Measurements from ENCODE around the gene GAL.

The GAL gene

DNA sequence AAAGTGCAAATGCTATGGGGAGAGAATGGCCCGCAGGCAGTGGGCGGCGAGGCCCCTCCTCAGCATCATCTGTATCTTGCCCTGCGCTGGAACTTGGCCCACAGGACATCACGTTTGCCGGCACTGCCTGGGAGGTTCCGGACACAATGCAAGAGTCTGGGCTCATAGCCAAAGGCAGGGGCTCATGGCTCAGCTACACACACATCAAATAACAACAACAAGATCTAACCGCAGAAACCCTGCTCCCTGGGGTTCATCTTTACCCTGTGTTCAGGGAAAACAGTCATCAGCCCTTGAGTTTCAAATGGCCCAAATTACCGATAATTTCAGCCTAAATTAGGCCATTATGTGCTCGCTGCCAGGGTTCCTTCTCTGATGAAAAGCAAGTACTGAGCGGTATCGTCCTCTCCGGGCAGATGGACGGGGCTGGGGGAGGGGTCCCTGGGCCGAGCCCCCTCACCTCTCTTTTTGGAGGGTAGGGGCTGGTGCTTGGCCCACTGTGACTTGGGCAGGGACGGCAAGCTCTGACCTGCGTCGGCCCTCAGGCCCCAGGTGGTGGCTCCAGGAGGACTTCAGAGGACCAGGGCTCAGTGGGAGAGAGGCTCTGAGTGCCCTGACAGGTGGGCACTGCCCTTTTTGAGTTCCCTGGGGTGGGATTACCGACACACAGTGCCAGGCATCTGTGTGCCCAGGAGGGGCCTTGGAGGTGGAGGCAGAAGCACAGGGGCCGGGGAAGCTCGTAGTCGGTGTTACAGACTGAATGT lies 25.0 kb upstream of the GAL start:
- peak; percentile 76 to 86 for DNase-seq

DNA sequence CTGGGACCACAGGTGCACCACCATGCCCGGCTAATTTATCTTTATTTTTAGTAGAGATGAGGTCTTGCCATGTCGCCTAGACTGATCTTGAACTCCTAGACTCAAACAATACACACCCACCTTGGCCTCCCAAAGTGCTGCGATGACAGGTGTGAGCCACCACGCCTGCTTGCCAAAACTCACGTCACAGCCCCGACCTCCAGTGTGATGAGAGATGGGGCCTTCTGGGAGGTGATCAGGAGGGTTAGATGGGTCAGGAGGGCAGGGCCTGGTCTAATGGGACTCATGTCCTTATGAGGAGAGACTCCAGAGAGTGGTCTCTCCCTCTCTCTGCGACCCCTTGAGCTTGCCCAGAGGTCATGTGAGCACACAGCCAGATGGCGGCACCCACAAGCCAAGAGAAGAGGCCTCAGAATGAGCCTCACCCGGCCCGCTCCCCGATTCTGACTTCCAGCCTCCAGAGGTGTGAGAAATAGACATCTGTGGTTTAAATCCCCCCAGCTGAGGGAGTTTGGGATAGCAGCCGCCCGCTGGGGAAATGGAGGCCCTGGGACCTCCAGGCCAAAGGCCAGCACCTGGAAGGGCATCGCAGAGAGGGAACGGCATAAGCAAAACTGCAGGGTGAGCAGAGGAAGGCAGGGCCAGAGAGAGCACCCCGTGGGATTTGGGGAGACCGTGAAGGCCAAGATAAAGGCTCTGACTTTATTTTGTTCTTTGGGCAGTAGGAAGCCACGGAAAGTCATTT lies 24.1 kb upstream of the GAL start:
- DNase-seq = no peak

DNA sequence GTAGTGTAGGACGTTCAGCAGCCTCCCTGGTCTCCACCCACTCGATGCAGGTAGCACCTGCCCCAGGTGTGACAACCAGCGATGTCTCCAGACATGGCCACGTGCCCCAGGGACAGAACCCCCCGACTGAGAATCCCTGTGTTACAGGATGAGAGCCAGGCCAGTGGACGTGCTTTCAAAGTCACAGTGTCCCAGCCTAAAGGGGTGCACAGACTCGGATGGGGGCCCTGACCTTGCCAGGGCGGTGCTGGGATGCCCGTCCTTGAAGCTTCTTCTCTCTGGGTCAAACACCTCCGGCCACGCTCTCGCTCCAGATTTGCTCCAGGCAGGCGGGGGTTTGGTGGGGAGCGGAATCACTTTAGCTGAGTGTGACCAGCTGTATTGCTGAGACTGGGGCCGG lies 23.3 kb upstream of the GAL start:
- no peak for DNase-seq

DNA sequence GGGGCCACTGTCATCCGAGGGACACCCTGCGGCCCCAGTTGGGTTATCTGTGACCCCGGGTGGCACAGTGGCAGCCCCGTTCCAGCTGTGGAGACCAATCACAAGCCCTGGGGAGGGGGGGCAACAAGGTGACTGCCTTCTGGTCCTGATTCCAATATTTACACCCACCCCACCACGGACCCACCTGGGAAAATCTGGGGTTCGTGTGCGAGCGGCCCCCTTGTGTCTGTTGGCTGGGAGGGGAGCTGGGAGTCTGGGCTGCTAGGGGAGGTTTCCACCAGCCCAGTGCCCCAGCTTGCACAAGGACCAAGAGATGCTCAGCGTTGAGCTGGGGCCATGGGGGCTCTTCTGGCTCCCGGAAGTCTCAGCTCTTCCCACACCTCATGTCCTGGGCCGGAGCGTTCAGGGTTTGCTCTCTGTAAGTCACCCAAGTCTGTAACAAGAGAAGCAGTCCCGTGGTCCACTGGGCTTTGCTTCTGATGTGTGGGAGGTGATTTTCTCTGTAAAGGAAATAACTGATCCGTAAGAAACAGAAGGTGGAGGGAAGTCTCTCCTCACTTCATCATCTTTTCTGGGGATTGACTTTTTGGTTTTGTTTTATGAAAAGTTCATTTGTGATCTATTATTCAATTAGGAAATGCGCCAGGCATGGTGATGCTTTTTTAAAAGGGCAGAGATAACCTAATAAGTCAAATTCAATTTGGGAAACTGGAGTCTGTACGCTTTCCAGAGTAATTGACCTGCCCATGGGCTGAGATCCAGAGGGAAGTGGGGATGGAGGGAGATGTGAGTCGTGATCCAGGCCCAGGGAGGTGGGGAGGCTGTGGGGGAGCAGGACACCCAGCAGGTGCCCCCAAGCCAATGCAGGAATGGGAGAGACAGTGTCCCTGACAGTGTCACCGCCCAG lies 22.4 kb upstream of the GAL start:
- no peak for DNase-seq

DNA sequence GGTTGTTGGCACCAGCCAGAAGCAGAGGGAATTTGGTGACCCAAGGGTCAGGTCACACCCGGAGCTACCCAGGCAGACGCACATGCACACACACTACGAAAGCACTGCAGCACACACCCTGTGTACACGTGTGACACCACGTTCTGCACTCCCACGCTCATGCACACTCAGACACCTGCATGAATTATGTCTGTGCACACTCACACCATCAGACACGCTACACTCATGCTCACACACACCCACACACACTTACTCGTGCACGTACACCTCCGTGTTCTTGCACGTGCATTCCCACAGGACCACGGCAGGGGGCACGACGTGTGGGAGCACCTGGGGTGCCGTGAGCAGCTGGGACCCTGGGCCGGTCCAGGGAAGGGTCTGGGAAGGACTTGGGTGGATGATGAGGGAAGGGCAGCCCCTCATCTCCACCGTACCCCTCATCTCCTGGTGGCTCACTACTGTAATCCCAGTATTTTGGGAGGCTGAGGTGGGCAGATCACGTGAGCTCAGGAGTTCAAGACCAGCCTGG lies 20.8 kb upstream of the GAL start:
- DNase-seq = no peak

GRCh38 chr11:68664141-68664540 lies 20.2 kb upstream of the GAL start:
- no peak for DNase-seq

- DNase-seq = no peak
Measured at GRCh38 chr11:68664906-68665305, 19.4 kb upstream of the GAL start.

- no peak for DNase-seq
Measured at GRCh38 chr11:68665436-68665835, 18.9 kb upstream of the GAL start.

DNA sequence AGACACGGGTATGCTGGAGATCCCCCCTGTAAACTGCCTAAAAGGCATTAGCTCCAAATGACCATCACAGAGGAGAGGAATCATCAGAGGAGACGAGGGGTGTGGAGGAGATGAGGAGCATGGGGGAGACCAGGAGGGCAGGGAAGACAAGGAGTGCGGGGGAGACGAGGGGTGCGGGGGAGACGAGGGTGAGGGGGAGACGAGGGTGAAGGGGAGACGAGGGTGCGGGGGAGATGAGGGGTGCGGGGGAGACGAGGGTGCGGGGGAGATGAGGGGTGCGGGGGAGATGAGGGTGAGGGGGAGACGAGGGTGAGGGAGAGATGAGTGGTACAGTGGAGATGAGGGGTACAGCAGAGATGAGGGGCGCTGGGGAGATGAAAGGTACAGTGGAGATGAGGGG lies 17.5 kb upstream of the GAL start:
- DNase-seq = no peak

DNA sequence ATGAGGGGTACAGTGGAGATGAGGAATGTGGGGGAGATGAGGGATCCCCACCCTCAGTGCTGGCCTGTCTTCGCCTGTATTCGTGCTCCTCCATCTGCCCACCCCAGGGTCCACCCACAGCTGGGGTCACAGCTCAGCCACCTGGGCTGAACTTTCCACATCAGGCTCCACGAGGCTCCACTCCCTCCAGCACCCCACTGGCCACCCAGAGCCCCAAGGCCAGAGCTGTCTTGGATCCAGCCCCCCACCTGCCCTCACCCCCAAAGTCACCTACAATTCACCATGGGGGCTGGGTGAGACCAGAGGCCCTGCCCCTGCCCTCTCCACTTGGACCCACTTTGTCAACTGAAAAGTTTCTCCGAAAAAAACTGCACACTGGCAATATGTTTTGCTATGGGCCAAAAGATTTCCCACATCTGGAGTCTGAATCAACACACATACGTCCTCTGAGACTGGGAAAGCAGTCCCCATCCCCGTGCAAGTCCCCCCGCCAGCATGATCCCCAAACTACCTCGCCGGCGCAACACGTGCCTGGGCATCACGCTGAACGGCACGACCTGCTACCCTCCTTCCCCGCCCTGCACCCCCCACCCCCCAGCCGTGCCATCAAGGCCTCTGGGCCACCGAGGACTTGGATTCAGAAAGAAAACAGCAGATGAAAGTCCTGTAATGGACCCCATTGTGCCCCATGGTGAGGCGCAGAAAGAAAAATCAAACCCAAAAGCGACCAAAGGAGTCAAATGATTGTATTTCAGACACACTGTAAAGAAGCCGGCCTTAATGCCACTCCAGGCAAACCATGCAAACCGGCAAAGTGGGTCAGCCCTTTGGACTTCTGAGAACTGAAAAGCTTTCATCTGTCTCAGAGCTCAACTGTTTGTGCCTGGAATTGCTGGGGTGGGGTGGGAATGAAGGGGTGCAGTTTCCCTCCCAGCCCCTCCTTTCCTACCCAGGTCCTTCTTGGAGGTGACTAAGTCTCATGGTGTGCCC lies 16.5 kb upstream of the GAL start:
- DNase-seq = no peak

DNA sequence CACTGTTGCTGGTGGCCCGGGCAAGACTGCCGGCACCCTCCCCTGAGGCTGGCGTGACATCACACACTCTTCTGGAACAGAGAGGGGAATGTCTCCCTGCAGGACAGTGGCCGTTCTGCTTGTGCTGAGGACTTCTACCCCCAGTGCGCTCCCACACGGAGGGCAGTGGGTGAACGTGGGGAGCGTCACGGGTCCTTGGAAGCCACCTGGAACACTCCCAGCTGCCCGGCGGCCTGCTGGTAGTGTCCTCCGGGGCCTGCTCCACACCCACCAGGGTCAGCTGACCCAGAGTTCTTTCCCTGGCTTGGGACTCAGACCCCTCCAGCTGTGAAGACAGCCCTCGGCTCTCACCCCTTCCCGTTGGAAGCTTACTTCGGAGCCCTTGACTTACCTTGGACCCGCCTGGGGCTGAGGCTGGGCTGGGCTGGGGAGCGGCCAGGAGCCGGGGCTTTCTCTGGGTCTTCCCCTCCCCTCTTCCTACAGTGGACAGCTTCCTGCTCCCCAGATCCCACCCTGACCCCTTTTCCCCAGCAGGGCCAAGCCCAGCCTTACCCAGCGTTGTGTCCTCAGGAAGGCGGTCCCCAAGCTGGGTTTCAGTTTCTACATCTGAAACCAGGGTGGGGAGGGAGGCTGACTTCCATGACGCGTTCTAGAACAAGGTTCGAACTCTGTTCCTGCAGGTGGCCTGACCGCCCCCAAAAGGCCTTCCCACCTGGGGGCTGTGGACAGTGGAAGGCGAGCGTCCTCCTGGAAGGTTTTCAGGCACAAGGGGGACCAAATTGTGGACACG lies 14.8 kb upstream of the GAL start:
- DNase-seq = no peak

DNA sequence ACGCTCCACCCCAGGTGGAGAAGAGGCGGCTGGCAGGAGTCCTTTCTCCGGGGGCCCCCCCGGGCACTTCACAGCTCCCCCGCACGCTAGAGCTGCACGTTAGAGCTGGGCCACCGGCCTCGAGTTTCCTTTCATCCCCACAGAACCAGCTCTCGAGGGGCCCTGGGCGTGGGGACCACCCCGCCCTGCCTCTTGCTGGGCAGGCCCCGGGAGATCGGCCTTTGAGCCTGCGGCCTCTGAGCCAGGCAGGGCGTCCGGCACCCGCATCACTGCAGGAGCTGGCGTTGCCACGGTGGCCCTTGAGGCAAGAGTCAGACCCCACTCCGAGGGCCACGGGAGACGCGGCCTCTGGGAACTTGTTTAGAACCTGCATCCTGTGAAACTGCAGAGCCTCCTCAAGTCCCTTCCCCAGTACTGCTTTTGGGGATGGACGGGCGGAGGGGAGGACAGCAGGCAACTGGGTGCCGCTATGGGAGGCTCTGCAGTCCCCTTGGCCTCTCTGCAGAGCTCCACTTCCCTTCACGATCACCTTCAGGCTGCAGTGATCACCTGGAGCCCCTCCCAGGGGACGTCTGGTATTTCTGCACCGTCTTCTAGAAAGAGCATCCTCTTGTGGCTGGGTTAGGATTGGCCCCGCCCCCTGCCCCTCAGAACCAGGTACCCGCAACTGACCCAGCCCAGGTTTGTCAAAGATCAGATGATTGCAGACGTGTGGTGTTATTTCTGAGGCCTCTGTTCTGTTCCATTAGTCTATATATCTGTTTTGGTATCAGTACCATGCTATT lies 13.9 kb upstream of the GAL start:
- DNase-seq = no peak

- no peak for DNase-seq
Measured at GRCh38 chr11:68673306-68673945, 10.9 kb upstream of the GAL start.

- no peak for DNase-seq
Measured at GRCh38 chr11:68673991-68674390, 10.4 kb upstream of the GAL start.

GRCh38 chr11:68674461-68674860 lies 9.9 kb upstream of the GAL start:
- DNase-seq = no peak

GRCh38 chr11:68677432-68677831 lies 6.9 kb upstream of the GAL start:
- DNase-seq = peak; percentile 83 to 89

- DNase-seq = no peak
Measured at GRCh38 chr11:68678031-68678441, 6.3 kb upstream of the GAL start.

DNA sequence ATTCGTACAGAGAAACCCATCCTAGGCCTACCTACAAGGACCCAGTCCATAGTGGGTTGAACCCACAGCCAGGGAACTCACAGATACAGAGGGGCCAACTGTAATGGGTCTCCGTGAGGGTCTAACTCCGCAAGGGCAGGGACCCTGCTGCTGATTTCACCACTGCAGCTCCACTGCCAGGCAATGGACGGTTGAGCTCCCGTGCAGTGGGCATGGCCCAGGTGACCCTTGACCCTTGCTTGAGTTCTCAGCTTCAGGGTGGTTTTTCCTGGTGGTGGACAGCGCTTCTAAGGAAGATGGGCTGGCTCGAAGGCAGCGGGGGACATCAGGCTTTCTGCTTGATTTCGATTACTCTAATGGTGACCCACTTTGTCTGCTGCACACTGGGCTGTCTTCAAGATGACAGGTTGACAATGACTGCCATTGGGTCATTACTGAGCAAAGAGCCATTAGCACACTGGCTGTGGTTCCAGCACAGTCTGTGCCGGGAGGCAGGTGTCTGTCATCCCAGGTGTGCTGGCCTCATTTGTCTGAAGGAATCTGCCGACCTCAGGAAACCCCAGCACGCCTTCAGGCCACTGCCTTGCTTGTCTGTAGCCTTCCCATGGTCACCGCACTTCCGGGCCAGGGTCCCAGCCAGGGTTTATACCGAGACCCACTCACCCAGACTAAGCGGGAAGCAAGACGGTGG lies 3.7 kb upstream of the GAL start:
- DNase-seq = no peak

- DNase-seq = no peak
Measured at GRCh38 chr11:68682531-68682961, 1.8 kb upstream of the GAL start.

Measured in SHP77 (cell line).